Pons (tissue), 1 donor: ENCODE measurements around the gene SLCO3A1.

Experiments used
- DNase-seq: peaks from one replicate; pipeline ENCODE4 v3.0.0-alpha.2; 2016; ENCODE audit warnings: low spot score

The SLCO3A1 gene

DNA sequence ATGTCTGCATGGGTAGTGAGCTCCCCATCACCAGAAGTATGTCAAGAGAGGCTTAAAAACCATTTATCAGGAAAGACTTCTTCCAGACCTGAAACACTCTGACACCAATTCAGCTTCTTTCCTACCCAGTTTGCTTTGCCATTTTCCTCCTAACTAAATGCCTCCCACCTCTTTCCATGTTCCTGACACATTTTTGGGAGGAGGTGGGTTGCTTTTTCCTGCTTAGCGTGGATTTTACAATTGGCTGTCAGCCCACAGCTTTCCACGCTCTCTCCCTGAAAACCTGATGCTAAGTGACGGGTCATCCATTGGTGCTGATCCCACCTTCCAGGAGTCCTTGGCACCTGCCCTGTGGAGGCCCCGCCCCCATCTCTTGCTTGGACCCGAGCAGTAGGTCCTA, 275.3 kb downstream of the SLCO3A1 start:
- no peak for DNase-seq

- no peak for DNase-seq
These were observed 276.7 kb downstream of the SLCO3A1 start for GRCh38 chr15:92130244-92130643.

DNA sequence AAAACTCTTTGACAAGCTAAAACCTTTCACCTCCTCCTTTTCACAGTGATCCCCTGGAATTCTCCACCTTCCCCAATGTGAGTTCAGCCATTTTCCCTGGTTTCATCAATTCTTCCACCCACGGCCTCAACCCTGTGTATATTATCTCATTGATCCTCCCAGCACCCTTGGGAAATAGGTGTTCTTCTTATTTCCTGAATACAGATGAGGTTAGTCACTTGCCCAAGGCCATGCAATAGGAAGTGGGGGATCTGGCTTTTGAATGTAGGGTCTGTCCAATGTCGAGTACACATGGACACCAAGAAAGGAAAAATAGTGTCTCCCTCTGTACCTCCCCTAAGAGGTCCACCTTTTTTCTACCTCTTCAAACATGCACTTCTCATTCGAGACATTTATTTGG, 277.4 kb downstream of the SLCO3A1 start:
- DNase-seq: no peak

DNA sequence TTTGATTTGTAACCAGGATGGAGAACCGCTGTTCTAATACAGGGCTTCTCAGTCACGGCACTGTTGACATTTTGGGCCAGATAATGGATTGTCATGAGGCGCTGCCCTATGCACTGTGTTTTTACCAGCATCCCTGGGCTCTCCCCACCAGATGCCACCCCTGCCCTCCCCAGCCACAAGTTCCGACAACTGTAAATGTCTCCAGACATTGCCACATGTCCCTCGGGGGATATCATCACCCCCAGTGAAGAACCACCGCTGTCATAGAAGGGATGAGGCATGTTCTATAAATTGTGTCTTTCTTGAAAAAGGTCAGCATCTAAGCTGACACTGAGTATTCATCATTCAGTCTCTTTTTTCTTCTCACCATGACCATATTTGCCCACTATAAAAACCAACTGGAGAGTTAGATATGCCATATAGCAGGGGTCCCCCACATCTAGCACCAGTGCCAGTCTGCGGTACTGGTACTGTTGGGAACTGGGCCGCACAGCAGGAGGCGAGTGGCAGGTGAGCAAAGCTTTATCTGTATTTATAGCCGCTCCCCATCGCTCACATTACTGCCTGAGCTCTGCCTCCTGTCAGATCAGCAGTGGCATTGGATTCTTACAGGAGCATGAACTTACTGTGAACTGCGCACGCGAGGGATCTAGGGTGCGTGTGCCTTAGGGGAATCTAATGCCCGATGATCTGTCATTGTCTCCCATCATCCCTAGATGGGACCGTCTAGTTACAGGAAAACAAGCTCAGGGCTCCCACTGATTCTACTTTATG, 279.7 kb downstream of the SLCO3A1 start:
- no peak for DNase-seq

DNA sequence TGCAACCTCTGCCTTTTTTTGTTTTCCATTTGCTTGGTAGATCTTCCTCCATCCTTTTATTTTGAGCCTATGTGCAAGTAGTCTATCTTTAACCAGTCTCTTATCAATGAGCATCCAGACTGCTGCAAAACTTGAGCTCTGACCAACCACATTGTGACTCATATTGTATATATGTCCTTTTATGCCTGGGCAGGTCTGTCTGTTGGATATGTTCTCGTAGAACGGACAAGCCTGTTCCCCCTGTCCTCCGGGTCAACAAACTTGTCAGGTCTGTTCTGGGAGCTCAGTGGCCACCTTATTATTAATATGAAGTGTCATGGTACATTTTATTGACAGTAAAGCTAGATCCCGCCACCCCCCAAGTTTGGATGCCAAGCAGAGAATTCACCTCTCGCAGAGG, 287.3 kb downstream of the SLCO3A1 start:
- no peak for DNase-seq

DNA sequence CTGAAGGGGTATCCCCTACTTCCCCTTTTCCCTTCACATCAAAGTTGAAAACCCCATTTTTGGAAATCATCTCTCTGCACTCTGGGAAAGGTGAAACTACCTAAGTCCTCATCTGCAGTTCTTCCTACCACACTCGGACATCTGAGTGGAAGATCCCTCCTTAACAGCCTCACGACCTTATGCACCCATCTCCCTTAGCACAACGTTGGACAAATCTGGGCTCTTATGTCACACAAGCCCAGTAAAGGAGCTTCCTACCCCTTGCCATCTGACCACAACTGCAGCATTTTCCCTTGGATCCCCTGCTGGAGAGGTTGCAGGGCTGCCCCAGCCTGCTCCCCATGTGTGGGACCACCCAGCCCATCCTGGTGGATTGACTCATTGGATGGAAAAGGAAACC, 288.1 kb downstream of the SLCO3A1 start:
- DNase-seq: no peak

- no peak for DNase-seq
These were observed 289.0 kb downstream of the SLCO3A1 start for GRCh38 chr15:92142242-92143232.

GRCh38 chr15:92143765-92144164, 290.3 kb downstream of the SLCO3A1 start:
- DNase-seq: no peak

- no peak for DNase-seq
These were observed 293.1 kb downstream of the SLCO3A1 start for GRCh38 chr15:92146511-92147150.

- DNase-seq: peak; percentile 30
These were observed 295.5 kb downstream of the SLCO3A1 start for GRCh38 chr15:92149029-92149428.

DNA sequence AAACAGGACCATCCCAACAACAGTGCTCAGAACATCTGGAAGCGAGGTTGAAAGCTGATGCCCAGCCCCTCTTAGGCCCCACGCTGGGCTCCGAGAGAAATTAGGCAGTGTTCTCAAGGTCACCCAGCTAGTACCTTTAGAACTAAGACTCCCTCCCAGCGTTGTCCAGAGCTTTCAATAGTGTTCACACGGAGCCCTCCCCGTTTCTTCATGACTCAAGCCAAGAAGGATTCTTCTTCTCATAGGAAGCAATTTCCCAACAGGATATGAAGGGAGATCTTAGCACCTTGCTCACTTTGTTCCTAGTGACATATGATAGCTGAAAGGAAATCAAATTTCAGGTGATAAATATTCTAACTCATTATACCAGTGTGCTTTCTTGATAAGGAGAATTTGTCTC, 296.0 kb downstream of the SLCO3A1 start:
- DNase-seq: no peak

DNA sequence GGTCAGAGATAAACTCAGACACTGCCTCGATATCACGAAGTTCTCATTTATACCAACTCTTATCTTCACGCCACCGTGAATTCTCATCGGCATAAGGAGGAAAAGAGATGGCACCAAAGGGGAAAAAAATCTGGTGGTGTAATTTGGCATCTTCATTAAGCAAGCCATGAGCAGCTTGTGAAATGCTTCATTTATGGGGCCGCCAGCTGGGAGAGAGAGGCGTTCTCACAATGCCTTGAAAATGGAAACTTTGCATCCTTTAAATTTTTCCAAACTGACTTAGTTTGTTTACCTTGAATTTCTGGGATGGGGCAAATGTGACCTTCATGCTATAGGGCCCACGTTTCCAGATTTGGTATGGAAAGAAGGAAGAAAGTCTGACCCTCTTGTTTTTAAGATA, 297.7 kb downstream of the SLCO3A1 start:
- DNase-seq: no peak

- DNase-seq: no peak
These were observed 298.2 kb downstream of the SLCO3A1 start for GRCh38 chr15:92151741-92152140.

- no peak for DNase-seq
These were observed 299.5 kb downstream of the SLCO3A1 start for GRCh38 chr15:92152983-92153382.

GRCh38 chr15:92153620-92154019, 300.1 kb downstream of the SLCO3A1 start:
- DNase-seq: no peak

DNA sequence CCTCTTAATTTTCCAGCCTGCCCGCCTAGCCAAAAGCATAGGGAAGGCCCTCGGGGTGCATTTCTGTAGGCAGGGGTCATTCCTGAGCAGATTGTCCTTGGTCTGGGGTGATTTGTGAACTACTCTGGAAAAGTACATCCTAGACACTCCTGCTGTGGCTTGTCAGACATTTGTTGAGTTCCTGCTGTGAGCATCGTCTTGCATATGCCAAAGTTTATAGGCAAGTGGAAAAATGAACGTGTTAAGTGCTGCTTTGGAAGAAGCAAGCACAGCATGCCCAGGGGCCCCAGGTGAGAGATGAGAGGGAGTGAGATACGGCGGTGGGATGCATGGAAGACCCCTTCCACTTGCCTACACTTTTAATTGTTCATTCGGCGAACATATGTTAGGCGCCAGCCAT, 302.4 kb downstream of the SLCO3A1 start:
- no peak for DNase-seq

DNA sequence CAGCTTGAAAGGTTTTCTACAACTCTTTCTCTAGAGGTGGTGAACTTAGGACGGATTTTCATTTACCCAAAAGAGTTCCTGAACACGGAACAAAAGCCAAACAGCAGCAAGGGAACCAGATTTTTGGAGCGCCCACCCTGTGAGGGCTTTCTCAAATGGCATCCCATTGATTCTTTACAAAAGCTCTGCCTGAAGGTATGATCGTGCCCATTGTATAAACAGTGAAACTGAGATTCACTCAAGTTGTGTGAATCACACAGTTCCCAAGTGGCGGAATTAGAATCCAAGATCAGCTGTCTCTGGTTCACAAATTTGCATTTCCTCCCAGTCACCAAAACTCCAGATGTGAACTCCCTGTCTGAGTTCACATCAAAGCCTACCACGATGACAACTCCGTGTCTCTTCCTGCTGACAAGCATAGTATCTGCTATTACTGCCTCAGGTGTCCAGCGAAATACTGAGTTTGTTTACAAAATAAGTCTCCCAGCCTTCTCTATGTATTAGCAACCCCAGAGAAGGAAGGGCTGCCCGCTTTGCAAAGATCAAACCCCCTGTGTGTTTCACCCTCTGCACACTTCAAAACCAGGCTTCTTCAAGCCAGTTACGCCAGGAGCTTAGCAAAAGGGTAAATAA, 304.3 kb downstream of the SLCO3A1 start:
- no peak for DNase-seq

DNA sequence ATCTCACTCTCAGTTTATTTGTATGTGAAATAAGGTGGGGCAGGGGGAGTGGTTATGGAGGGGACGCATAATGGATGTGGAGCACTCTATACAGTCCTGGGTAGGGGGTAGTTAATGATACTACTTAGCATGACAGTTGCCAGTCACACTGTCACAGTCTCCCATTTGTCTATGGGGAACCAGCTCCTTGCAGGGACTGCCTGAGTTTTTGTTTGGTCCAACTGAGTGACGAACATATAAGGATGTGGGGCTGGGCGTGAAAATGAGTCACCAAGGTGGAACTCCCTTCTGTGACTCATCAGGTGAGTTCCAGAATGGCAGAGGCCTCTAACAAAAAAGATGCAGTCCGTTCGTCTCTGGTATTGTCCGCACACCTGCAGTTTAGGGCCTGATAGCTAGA, 304.9 kb downstream of the SLCO3A1 start:
- DNase-seq: no peak

GRCh38 chr15:92159481-92159880, 306.0 kb downstream of the SLCO3A1 start:
- no peak for DNase-seq

DNA sequence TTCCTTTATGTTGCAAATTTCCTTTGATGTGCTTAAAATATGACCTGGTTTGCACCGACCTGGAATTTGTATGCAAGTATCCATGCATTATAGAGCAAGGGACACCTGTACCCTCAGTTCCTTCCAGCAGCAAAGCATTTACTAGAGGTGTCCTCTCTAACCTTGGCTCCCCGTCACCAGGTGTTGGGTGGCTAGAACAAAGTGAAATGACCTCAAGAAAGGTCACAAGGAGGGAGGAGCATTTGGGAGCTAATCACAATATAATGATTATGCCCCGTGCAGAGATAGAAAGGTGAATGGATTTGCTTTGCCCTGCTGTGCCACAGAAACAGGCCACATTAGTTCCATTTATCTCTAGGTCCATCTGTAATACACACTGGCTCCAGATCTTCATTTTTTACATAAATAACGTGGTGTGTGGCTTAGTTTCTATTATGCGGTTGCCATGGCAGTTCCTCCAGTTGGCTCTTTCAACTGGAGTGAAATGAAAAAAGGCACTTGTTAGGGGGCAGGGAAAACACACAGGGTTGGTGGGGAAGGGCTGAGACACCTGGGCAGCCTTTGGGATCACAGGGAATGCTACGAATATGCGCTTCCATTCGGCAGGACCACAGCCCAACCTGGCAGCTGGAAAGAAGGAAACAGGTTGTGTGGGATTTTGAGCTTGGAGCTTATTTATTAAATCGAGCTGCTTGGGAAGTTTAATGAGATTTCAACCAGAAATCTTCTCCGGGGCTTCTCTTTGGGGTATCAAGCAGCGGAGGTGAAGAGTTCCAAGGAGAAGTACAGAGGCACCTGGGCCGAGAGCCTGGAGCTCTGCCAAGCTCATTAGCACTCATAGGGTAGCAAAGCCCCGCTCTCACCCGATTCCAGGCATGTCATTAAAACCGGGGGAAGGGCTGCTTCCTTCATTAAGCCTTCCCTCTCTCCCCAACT, 306.7 kb downstream of the SLCO3A1 start:
- DNase-seq: no peak
